ENCODE data around the gene PODXL2.

Gene PODXL2, protein sequence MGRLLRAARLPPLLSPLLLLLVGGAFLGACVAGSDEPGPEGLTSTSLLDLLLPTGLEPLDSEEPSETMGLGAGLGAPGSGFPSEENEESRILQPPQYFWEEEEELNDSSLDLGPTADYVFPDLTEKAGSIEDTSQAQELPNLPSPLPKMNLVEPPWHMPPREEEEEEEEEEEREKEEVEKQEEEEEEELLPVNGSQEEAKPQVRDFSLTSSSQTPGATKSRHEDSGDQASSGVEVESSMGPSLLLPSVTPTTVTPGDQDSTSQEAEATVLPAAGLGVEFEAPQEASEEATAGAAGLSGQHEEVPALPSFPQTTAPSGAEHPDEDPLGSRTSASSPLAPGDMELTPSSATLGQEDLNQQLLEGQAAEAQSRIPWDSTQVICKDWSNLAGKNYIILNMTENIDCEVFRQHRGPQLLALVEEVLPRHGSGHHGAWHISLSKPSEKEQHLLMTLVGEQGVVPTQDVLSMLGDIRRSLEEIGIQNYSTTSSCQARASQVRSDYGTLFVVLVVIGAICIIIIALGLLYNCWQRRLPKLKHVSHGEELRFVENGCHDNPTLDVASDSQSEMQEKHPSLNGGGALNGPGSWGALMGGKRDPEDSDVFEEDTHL

DNA sequence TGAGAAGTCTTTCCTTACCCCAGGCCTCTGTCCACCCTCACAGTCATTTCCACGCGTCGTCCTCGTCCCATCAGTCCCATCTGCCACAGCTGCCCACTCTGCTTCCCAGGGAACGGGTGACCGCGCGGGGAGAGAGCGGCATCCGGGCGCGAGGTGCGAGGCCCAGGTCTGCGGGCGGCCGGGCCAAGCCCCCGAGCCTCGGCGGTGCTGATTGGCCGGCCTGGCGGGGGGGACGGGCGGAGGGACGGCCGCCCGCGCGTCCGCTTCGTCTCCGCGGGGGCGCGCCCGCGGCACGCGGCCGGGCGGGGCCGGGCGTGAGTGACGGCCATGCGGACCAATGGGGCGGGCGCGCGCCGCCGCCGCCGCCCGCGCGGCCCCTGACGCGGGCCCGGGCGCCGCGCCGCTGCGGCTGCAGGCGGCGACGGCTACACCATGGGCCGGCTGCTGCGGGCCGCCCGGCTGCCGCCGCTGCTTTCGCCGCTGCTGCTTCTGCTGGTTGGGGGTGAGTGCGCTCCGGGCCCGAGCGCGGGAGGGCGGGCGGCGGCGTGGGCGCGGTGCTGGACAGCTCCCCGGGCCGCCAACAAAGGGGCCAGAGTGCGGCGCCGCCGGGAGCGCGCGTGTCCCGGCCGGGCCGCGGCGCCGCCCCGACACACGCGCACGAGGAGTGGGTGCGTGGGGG is at the start of gene PODXL2:
Gene PODXL2, plus strand, starts transcription at position 398 of the 679 bp plus-strand sequence. Its CDS starts 35 bp downstream, at position 433.
- DNase-seq = no peak

DNA sequence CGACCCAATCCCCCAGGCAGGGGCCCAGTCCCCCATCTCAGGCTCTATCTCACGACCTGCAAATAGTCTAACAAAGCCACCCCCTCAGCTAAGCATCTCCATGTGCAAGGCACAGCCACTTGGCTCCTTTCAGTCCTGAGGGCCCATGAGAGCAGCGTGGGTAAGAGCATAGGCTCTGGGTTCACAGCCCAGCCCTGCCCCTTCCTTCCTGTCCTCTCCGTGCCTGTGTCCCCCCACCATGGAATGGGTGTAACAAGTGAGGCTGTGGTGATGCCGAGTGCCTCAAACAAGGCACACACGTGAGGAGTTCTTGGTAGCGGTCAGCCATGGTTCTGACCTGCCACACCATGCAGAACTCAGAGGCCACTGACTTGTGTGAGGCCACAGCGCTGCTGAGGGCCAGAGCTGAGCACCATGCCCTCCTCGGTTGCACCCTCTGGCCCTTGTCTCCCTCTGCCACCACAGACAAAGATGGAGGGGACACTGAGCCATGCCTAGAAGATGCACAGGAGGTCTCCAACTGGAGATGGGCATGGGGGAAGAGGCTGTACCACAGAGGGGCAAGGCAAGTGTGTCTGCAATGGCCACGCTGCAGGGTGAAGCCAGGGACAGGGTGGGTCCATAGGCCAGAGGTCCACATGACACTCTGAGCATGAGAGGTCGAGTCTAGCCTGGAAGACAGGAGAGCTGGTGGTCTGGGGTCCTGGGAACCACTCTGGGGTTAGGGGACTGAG is 48.5 kb upstream of the PODXL2 start:
- no peak for DNase-seq

GRCh38 chr3:127584734-127585133 is 44.3 kb upstream of the PODXL2 start:
- DNase-seq = no peak

DNA sequence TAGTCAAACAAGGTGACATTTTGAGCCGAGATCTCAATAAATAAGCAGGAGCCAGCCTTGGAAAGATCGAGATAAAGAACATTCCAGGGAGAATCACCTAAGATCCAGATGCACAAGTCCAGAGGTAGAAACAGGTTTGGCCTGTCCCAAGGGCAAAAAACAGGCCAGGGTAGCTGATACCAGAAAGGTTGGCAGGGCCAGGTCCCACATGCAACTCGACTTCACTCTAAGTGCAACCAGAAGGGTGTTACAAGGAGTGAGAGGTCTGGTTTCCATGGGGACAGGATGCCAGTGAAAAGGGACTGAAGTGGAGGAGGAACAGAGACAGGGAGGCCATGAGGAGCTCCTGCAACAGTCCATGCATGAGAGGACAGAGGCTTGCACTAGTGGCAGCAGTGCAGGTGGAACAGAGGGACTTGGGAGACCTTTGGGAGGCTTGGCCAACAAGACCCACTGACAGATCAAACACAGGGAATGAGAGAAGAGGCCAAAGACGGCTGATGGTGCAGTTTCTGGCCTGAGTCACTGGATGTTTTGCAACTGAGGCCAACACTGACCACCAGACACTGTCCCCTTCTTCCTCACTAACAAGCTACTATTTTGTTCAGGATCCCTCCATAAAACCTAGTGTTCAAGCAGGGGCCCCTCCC is 43.7 kb upstream of the PODXL2 start:
- no peak for DNase-seq

- no peak for DNase-seq
Observed at GRCh38 chr3:127585813-127586413, 43.1 kb upstream of the PODXL2 start.

DNA sequence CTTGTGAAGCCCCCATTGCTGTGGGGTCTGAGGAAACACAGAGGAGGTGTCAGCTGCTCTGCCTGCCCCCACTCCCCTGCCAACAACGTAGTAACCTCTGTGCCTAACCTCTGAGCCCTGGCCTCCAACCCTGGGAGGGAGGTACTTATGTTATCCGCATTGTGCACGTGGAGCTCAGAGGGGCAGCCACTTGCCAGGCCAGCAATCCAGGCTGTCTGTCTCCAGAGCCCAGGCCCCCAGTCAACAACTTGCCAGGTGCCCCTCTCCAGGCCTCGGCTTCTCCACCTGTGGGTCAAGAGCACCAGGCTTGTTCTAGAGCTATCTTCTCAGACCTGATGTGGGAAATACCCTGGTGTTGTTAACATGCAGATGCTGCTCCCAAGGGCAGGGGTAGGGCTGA is 41.1 kb upstream of the PODXL2 start:
- no peak for DNase-seq

- no peak for DNase-seq
Observed at GRCh38 chr3:127588806-127589577, 40.0 kb upstream of the PODXL2 start.

DNA sequence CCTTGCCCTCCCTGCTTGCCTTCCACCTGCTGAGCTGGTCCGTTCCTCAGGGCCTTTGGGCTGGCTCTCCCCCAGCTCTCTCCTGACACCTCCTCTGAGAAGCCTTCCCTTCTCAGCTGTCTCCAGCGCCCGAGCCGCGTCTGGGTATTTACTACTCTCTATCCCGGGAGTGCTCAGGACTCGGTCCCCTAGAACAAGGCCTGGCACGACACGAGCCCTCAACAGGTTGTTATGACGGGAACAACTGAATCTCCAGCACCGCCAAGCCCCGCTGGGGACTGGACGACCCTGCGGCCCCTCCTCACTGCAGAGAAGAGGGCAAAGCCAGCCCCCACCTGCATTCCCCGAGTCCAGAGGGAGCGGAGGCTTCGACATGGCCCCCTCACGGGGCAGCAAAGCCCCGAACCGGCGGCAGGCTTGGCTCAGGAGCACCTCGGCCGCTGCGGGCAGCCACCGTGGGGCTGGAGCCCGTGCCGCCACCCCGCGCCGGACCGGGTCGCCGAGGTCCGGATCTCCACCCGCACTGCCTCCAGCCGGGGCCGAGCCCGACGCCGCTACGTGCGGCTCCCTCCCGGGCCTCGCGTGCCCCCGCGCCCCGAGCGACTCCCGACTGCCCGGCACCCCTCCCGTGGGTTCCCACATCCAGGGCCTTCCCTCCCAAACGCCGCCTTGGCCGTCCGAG is 39.2 kb upstream of the PODXL2 start:
- DNase-seq = no peak

DNA sequence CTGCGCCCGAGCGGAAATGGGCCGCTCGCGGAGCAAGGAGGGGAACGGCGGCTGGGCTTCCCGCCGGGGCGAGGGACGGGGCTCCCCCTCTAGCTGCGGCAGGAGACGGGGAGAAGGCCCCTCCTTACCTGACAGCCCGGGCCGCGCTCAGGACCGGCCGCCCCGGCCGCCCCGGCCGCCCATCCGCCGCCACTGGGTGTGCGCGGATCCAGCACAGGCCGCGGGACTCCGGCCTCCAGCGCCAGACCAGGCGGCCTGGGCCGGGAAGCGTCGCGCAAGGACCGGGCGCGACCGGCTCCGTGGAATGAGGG is 38.7 kb upstream of the PODXL2 start:
- DNase-seq = no peak

- peak; percentile 99 for DNase-seq
Observed at GRCh38 chr3:127590593-127591465, 38.2 kb upstream of the PODXL2 start, which contains the start of gene TPRA1. TSS of gene TPRA1 (minus strand) at chr3:127590733. CDS start at chr3:127580146, 10,587 bp downstream.

- no peak for DNase-seq
Observed at GRCh38 chr3:127593178-127593577, 35.8 kb upstream of the PODXL2 start.

- no peak for DNase-seq
Observed at GRCh38 chr3:127595303-127595702, 33.7 kb upstream of the PODXL2 start.

- DNase-seq = no peak
Observed at GRCh38 chr3:127597020-127597771, 31.8 kb upstream of the PODXL2 start.

DNA sequence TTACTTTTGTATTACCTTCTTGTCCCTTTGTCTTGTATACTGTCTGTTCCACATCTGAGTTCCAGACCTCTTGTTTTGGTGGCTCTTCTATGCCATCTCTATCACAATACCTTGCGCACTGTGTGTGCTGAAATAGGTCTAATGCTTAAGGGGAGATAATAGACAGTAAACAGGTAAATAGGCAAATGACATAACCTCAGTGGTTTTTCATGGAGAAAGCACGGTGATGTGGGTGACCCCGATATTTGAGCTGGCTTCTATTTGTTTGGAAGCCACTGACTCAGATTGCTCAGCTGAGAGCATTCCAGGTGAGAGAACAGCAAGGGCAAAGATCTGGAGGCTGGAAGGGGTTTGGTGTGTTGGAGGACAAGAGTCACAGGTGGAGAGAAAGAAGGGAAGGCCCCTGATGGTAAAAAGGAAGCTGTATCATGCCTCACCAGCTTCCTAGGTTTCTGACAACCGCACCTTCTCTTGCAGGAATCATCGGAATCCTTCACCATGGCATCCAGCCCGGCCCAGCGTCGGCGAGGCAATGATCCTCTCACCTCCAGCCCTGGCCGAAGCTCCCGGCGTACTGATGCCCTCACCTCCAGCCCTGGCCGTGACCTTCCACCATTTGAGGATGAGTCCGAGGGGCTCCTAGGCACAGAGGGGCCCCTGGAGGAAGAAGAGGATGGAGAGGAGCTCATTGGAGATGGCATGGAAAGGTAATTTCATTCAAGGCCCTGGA is 30.0 kb upstream of the PODXL2 start:
- peak; percentile 52 for DNase-seq

DNA sequence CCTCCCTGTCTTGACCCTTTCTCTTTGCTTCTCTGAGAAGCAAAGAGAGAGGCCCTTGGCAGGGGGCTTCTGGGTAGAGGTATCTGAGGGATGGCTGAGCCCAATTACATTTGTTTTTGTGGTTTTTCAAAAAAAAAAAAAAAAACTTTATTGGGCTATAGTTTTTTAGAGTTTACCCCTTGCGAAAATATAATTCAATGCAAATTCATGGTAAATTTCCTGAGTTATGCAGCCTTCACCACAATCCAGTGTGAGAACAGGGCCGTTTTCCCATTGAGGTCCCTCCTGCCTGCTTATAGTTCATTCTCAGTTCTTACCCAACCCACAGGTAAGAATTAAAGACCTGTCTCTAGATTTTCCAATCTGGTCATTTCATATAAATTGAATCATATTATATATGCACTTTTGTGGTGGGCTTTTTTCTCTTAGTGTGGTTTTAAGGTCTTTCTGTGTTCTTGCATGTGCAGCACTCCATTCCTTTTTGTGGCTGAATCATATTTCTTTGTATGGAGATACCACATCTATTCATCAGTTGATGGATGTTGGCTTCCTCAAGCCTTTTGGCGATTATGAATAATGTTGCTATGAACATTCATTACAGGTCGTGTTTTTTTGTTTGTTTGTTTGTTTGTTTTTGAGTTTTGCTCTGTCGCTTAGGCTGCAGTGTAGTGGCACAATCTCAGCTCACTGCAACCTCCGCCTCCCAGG is 28.1 kb upstream of the PODXL2 start:
- DNase-seq = no peak

GRCh38 chr3:127604035-127604434 is 24.9 kb upstream of the PODXL2 start:
- no peak for DNase-seq

DNA sequence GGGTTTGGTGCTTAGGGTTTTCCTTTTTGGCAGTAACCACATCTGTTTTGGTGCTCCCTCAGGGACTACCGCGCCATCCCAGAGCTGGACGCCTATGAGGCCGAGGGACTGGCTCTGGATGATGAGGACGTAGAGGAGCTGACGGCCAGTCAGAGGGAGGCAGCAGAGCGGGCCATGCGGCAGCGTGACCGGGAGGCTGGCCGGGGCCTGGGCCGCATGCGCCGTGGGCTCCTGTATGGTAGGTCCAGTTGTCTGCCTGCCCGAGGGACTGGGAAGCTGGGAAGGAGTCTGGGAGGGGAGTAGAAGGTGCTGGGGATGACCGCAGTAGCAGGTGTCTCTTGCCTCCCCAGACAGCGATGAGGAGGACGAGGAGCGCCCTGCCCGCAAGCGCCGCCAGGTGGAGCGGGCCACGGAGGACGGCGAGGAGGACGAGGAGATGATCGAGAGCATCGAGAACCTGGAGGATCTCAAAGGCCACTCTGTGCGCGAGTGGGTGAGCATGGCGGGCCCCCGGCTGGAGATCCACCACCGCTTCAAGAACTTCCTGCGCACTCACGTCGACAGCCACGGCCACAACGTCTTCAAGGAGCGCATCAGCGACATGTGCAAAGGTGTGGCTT is 24.3 kb upstream of the PODXL2 start:
- DNase-seq = no peak

All from NCI-H1694 treated with DMSO at 0.1 percent for 48 hours (cell line).